OCI-M1 (cell line): Measurements from ENCODE around the gene PTPRK.
A peak's percentile ranks its signal among the peaks of the same experiment; 100 is the strongest.
"Not testable (repeated sequence)": the region's sequence is repeated elsewhere in the genome, so short reads cannot be mapped to it uniquely, and the experiment has no call there.

ENCODE experiments used
- DNase-seq: peaks from one replicate; lab custom pipeline; 2025; lab: John Stamatoyannopoulos, UW

PTPRK gene

DNA sequence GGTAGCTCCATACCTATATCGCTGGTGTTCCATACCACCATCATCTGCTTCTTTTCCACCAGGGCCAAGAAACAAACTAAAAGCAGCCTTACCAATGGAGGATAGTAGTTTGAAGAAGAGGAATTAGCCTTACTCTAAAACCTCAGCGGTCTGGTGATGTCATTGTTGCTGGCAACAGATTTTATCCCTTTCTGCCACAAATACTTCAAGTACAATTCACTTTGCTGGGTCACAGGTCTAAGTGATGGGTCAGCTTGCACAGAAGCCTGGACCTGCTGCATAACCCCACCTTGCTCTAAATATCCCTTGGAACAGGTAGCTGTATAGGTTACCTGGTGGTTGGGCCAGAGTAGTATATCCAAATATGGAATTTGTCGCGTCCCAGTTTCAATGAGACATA is 566.3 kb downstream of the PTPRK start:
- DNase-seq: peak; percentile 34

DNA sequence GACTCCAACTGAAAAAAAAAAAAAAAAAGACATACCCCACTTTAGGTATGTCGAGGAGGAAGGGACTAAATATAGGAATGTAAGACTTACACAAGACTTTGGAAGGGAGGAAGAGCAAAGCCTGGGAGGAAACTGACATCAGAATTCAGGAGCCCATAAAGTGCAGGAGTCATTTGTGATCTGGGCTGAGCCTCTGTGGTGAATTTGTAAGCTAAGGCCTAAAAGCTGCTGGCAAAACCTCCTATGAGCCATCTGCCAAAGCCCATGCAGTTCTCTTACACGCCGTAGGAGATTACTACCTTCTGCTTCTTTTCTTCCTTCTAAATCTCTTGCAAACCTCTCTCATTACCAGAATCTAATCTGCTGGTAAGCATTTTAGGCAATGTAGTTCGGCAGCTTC is 567.6 kb downstream of the PTPRK start:
- no peak for DNase-seq

DNA sequence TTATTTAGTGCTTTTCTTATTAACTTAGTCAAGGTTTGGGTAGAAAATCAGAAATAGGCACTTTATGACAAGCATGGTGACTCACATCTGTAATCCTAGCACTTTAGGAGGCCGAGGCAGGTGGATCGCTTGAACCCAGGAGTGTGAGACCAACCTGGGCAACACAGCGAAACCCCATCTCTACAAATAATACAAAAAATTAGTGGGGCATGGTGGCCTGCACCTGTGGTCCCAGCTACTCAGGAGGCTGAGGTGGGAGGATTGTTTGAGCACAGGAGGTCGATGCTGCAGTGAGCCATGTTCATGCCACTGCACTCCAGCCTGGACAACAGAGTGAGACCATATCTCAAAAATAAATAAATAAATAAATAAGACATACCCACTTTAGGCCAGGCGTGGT is 568.2 kb downstream of the PTPRK start:
- DNase-seq: no peak

DNA sequence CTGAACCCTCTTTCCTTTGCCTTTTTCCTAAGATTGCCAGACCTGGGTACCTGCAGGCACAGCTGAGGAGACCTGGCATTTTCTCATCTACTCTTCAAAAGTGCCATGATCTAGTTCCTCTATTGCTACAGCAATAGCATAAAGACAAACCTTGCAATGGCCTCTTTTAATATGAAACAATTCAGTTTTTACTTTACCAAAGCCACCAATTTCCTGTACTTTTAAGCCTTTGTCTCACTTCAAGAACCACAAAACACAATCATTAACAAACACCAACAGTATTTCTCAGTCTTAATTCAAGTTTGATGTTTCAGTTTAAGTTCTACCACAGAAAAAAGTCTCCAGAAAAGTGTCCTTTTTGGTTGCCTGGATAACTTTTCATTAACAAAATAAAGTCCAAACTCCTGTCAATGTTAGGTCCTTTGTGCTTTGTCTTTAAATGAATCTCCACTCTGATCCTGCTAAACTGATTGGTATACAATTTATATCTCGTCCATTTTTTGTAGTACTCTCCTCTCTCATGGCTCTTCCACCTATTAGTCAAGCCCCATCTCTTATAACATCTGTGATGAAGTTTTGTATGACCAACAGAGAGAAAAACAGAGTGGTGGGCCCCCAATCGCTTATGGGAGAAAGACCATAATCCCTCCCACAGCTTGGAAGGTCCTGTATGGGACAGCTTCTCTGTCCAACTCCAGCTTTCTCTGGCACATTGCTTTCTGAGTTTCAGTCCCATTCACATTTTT is 569.1 kb downstream of the PTPRK start:
- no peak for DNase-seq

DNA sequence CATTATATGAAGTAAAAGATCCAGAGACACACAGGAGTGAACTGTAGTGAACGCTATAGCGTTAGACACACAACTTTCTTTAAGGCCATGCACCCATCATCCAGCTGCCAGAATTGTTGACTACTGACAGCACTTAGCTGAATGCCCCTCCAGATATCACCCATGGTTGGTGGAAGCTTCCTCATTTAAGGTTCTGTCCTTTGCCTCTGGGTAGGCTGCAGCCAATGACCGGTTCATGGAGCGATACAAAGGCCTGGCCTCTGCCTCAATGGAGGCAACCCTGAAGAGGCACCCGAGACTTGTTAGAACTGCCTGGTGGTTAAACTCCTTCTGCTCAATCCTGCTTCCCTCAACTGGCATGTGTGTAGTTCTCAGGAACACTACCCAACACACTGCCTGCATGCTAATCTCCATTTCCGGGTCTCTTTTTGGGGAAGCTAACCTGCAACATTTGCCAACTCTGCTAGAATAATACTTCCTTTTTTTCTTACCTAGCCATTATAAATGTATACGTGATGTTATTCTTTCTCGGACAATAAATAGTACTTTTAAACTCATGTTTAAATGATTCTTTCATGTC is 569.7 kb downstream of the PTPRK start:
- DNase-seq: no peak

DNA sequence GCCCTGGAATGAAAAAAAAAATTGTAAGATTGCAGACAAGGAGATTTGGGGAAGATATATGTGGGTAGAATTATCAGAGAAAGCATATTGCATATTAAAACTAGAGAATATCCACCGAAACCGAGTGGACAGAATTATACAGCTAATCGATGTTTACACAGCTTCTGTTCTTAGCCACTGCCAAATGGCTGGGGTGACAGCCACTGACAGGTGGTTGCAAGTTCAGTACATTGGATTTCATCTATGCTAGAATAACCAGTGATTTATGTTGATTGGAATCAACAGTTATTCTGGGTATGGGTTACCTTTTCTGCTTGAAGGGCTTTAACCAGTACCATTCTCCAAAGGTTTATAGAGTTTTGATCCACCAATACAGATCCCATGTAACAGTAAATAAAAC is 571.1 kb downstream of the PTPRK start:
- no peak for DNase-seq

DNA sequence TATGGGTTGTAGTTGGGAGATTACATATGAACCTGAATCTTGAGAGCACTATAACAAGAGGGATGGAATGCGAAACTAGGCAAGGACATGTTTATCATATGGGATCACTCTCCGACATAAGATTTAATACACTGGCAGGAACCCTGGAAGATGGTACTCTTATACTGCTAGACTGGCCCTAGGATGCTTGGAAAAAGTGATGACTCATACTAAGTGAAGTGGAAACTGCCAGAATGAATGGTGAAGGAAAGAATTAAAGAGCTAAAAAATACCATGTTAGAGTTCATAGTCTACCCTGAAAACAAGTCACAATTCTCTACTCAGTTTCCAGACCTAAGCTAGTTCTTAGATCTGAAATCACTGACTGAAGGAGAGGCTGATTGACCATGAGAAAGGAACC is 574.0 kb downstream of the PTPRK start:
- DNase-seq: no peak

DNA sequence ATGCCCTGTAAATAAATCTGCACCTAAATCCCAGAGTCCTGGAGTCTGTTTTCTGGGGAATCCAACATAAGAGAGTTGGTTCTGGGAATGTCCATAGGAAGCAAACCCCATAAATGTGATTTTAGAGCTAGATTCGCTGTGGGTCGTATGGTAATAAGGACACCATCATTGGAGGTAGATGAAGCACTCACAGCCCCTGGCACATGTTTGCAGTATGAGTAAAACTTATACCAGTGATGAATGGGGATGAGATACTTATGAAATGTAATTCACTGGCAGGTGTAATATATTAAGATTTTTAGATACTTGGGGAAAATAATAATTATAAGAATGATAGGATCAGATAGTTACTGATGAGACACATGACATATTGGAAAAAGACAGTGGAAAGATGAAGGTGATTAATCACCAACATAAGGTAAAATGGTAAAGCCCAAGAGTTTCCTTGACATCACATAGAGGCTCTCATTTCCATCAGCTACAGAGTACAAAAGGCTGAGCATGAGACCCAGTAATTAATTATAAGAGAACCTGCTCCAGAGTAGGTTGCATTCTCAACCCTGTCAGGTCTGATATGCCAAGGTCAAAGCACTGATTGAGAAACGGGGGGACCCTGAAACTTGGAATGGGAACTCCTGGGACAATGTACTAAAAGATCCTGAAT is 574.8 kb downstream of the PTPRK start:
- no peak for DNase-seq

DNA sequence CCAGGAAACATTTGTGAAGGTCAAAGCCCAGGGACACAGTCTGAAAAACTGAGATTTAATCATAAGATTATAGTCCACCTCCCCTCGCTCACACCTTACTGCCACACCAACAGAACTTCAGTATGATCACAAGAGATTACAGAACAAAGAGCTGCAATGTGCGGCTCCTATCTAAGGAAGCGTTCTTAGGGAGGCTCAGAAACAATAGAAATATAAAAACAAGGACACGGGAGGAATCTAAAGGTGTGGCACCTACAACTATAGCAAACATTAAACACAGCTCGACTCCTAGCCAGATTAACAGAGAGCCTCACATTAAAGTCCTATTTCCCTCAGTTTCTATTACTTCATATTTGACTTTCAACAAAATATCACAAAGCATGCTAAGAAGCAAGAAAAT is 579.2 kb downstream of the PTPRK start:
- DNase-seq: no peak

DNA sequence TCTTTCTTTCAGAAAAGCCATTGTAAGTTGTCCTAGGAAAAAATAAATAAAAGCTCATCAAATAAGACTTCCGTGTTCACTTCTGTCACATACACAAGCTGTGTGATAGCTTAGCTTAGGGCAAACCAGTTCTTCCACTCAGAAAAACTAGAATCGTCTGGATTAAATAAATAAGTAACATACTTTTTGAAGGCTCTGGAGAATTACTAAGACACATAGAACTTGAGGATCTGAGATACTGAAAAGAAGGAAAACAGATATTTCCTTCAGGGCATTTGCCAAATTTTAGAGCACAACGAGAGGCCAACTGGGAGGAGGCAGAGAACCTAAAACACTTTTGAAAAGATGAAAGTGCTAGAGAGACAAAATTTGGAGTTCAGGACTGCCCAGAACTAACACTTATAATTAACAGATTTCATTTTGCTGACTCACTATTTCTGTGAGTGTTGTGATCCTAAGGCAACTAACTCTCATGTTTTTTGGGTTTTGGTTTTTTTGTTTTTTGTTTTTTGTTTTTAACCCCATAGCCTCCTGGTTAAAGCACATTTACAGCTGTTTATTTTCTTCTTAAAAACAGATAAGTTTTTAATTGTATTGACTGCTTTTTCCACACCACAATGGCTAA is 580.8 kb downstream of the PTPRK start:
- peak; percentile 69 for DNase-seq

DNA sequence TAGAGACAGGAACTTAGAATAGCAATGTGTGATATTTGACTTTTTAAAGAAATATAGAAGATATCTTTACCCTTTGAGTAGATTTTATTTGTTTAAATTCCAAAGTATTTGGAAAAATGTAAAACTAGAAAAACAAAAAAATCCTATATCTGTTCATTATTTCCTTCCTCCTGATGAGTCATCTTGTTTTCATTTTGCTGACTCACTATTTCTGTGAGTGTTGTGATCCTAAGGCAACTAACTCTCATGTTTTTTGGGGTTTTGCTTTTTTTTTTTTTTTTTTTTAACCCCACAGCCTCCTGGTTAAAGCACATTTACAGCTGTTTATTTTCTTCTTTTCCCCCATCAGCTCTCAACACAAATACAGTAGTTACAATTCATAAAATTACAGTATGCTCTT is 581.7 kb downstream of the PTPRK start:
- DNase-seq: peak; percentile 80

DNA sequence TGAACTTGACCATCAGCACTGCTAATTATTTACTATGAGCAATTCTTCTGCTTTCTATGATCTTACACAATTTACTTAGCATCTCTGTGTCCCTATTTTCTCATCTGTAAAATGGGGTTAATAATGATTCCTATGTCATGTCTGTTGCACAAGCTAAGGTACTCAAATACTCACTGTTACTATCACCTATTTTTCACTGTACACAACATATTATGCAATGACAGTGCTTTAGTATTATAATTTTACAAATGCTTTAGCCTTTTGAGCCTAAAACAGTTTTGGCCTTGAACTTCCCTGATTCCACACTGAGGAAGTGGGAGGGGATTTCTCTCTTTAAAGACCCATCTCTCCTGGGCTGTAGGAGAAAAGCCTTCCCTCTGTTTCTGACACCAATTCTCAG is 582.7 kb downstream of the PTPRK start:
- no peak for DNase-seq

DNA sequence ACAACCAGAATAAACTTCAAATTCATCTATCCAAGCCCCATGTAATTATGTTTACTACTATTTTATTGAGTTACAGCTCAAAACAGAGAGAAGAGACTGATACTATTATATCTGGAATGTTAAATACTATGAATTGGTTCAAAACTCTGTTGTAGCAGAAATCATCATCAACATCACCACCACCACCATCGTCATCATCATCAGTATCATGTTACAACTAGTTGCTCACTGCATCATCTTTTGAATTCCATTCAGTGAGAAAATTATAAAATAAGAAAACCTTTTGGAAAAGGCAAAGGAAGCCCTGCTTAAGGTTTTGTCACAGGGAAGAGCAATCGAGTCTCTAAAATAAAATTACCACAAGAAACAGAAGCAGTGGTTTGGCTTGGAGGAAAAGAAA is 583.3 kb downstream of the PTPRK start:
- no peak for DNase-seq

DNA sequence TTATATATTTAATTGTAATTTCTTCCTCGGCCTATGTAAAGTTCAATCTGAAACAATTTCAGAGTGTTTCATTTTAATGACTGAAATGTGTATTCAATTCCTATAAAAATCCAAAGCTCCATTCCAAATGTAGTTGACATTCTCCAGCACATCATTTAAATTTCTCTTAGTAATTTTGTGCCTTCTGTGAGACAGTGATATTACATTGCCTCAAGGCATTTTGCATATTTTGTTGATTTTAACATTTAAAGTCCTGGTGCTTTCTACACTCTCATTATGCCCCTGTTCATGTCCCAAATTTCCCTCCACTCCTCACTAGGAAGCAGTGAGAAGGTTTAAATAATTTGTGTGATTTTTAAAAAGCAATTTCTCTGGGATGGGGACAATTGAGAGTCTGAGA is 585.4 kb downstream of the PTPRK start:
- DNase-seq: no peak

DNA sequence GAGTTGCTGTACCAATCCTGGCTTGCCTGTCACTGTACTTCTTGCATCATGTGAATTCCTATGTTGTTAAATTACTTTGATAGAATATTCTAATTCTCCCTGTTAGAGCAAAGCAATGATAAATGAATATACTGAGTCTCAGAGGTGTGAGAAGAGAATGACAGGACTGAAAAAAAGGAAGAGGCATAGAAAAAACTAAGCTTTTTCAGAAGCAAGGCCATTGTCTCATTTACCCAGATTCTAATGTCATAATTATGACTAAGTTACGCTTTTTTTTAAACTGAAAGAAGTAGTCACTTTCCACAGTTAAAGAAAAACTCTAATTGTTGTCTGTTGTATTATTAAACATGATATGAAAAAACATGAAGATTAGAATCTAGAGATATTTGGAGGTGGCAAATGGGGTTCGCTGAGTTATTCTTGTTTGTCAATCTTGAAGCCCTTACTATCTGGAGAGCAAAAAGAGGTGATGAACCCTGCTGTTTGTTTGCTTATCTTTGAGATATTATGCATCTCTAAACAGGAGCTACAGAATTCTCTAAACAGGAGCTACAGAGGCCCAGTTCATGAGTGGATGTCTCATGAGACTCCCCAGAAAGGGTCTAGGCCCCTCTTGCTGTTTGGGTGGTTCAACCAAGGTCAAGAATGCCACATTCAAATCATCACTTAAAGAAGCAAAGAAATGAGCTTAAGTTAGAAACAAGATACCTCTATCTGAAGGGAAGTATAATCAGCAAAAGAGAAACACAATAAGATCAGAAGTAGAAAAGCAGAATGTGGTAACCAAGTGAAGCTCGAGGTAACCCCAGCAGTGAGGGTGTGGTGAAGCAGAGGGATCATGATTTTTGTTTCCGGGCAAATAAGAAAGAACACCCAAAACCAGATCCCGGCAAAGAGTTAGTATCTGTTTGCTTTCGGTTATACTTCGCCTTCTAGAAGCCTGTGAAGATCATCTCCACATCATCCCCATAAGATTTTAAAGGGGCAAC is 586.3 kb downstream of the PTPRK start:
- DNase-seq: no peak

DNA sequence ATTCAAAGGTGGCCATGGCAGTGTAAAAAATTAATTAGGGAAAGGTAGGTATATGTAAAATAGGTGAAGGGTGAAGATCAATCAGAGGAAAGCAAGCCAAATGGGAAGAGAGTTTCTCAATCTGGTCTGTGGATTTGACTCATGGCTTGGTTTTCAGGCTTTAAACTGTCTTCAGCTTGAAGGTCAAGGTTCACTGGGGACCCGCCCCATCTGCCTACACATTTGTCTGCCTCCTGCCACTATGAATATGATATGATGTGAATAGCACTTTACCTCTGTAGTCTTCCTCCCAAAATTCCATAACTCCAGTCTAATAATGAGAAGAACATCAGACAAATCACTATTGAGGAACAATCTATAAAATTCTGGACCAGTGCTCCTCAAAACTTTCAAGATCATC is 587.3 kb downstream of the PTPRK start:
- no peak for DNase-seq

DNA sequence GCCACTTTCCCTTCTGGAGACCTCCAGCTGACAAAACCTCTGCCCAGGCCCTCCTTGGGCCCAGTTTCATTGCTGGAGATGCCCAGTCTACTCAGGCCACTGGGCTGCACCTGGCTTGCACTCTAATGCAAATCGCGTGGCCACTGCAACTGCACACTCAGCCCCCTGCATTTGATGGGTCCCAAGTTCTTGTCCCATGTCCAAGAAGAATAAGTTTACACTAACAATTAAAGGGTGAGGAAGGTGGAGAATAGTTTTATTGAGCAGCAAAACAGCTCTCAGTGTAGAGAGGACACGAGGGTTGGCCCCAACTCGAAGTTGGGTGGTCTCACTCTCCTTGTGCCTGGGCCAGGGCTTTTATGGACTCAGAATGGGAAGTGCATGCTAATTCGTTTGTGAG is 587.7 kb downstream of the PTPRK start:
- DNase-seq: peak; percentile 14

DNA sequence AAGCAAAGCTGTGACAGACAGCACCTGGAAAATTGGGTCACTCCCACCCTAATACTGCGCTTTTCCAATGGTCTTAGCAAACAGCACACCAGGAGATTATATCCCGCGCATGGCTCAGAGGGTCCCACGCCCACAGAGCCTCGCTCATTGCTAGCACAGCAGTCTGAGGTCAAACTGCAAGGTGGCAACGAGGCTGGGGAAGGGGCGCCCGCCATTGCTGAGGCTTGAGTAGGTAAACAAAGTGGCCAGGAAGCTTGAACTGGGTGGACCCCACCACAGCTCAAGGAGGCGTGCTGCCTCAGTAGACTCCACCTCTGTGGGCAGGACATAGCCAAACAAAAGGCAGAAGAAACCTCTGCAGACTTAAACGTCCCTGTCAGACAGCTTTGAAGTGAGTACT is 594.0 kb downstream of the PTPRK start:
- DNase-seq: not testable (repeated sequence)

DNA sequence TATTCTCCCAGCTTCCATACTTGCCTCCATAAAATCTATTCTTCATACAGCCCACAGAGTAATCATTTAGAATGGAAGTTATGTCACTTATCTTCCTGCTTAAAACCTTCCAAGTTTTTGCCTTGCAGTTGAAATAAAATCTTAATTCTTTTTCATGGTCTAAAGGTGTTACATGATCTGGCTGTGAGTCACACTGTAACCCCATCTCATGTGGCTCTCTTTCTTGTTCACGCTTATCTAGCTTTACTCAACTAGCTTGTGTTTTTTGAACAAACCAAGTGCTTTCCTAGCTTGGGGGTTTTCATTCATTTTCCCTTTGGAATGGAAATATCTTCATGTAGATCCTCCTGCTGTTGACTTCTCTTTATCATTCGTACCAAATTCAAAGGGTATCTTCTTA is 596.0 kb downstream of the PTPRK start:
- no peak for DNase-seq

DNA sequence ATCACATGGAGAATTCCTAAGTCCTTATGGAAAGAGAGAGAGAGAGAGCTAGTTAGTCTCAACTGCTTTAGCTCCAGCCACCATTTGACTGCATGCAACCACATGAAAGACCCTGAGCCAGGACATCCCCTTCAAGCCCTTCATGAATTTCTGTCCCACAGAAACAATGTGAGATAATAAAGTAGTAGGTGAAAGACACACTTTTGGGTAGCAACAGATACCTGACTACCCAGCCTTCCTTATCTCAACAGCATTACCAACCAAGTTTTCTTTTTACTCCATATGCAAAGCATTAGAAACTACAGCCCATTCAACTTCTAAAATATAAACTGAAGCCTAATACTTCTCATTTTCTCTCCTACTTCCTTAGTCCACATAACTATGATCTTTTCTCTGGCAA is 596.4 kb downstream of the PTPRK start:
- DNase-seq: no peak

DNA sequence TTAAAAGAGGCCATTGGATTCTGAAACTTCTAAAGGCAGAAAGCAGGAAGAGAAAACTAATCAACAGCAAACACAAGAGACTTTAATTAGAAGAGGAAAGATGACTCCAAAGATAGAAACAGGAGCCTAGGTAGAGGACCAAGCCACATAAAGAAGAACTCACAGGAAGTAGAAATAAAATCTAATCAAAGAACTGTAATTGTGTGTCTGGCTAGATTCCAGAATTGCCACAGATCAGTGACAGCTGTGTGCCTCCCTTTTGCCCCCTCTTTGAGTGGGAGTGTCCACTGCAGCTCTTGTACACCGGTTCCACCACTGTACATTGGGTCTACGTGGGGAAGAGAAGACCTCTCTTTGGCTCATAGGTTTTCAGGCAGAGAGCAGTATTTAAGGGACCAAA is 597.3 kb downstream of the PTPRK start:
- DNase-seq: peak; percentile 17

DNA sequence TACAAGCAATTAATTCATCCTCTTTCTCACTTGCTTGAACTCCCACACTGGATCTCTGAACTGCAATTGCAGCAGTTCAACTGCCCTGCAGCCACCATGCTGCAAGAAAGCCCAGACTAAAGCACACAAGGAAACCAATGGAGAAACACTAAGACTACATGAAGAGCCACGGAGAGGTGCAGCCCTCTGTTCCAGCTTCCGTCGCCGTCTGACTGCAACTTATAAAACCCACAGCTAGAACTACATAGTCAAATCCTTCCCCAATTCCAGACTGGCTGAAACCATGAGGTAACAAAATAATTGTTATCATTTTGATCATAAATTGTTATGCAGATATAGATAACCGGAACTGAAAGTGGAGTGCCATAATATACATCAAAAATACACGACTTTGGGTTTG is 598.4 kb downstream of the PTPRK start:
- DNase-seq: no peak
